ENCODE data around the gene NREP. TPM values are rescaled to one million over a fixed set of nuclear protein-coding genes. Genes with fewer than 3 reads are reported as not detected.

The NREP gene
- total RNA-seq, 2 experiments from 2014 or later, result 14.2 to 15.7 TPM

- no peaks in the 10 kb centered on the region for H3K36me3 Mint-ChIP-seq
- H3K9me3 Mint-ChIP-seq, result no peaks in the 10 kb centered on the region
- H3K27ac Mint-ChIP-seq, result no peak overlapping the region
Observed at GRCh38 chr5:111776913-111777781, 20.2 kb upstream of the NREP start.

DNA sequence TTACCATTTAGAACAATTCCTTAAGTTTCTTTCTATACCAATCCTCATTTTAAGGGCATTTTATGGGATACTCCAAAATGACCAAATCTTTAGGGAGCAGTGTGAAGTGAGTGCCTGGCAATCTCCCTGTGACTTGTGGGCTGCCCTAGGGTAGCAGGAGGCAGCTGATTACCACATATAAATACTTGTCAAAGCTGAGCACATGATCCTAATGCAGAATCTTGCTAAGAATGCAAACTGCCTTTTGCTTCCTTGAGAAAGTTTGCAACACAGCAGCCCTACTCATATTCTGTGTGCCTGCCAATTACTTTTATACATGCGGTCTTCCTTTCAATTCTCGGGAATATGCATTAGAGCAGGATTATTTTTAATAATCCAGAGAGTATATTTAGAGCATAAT, 18.2 kb upstream of the NREP start:
- Mint-ChIP-seq H3K27me3 (peaks cover 7% of the 10 kb centered on the region), H3K9me3 (no peaks in the 10 kb centered on the region), H3K36me3 (no peaks in the 10 kb centered on the region), H3K4me1 (no peaks in the 10 kb centered on the region), H3K27ac (no peak overlapping the region), H3K4me3 (no peak overlapping the region)
- no peak for DNase-seq

More at GRCh38 chr5:111776913-111777781, 20.2 kb upstream of the NREP start:
- no peak overlapping the region for H3K4me3 Mint-ChIP-seq
- no peak for DNase-seq
- no peaks in the 10 kb centered on the region for H3K4me1 Mint-ChIP-seq
- H3K27me3 Mint-ChIP-seq, result peaks cover 4% of the 10 kb centered on the region

DNA sequence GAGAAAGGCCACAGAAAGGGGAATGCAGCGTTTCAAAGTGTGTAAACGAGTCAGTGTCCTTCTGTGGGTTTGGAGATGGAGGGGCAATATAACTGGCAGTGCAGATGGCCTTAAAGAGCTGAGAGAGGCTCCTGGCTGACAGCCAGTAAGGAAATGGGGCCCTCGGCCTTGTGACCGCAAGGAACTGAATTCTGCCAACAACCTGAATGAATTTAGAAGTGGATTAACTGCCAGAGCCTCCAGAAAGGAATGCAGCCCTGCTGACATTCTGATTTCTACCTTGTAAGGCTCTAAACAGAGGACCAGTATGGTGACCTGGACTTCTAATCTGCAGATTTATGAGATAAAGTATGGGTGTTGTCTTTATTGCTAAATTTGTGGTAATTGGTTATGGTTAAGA, 17.5 kb upstream of the NREP start:
- no peak overlapping the region for H3K4me3 Mint-ChIP-seq
- DNase-seq, result no peak
- H3K4me1 Mint-ChIP-seq, result no peaks in the 10 kb centered on the region
- no peak overlapping the region for H3K27ac Mint-ChIP-seq
- peaks cover 4% of the 10 kb centered on the region for H3K27me3 Mint-ChIP-seq
- no peaks in the 10 kb centered on the region for H3K36me3 Mint-ChIP-seq
- H3K9me3 Mint-ChIP-seq, result no peaks in the 10 kb centered on the region

- H3K27me3 Mint-ChIP-seq, result peaks cover 4% of the 10 kb centered on the region
Observed at GRCh38 chr5:111772456-111773122, 15.6 kb upstream of the NREP start.

DNA sequence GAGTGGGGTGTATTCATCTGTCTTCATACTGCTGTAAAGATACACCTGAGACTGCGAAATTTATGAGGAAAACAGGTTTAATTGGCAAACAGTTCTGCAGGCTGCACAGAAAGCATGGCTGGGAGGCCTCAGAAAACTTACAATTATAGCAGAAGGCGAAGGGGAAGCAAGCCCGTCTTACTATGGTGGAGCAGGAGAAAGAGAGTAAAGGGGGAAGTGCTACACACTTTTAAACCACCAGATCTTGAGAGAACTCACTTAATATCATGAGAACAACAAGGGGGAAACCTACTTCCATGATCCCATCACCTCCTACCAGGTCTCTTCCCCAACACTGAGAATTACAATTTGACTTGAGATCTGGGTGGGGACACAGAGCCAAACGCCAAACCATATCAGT, 12.5 kb upstream of the NREP start:
- no peaks in the 10 kb centered on the region for H3K4me1 Mint-ChIP-seq
- DNase-seq, result no peak
- H3K27ac Mint-ChIP-seq, result no peak overlapping the region
- H3K27me3 Mint-ChIP-seq, result peaks cover 9% of the 10 kb centered on the region
- no peaks in the 10 kb centered on the region for H3K36me3 Mint-ChIP-seq
- no peak overlapping the region for H3K4me3 Mint-ChIP-seq
- no peaks in the 10 kb centered on the region for H3K9me3 Mint-ChIP-seq

More at GRCh38 chr5:111772456-111773122, 15.6 kb upstream of the NREP start:
- H3K4me3 Mint-ChIP-seq, result no peak overlapping the region
- no peaks in the 10 kb centered on the region for H3K36me3 Mint-ChIP-seq
- no peaks in the 10 kb centered on the region for H3K9me3 Mint-ChIP-seq
- no peak overlapping the region for H3K27ac Mint-ChIP-seq
- no peaks in the 10 kb centered on the region for H3K4me1 Mint-ChIP-seq
- no peak for DNase-seq

DNA sequence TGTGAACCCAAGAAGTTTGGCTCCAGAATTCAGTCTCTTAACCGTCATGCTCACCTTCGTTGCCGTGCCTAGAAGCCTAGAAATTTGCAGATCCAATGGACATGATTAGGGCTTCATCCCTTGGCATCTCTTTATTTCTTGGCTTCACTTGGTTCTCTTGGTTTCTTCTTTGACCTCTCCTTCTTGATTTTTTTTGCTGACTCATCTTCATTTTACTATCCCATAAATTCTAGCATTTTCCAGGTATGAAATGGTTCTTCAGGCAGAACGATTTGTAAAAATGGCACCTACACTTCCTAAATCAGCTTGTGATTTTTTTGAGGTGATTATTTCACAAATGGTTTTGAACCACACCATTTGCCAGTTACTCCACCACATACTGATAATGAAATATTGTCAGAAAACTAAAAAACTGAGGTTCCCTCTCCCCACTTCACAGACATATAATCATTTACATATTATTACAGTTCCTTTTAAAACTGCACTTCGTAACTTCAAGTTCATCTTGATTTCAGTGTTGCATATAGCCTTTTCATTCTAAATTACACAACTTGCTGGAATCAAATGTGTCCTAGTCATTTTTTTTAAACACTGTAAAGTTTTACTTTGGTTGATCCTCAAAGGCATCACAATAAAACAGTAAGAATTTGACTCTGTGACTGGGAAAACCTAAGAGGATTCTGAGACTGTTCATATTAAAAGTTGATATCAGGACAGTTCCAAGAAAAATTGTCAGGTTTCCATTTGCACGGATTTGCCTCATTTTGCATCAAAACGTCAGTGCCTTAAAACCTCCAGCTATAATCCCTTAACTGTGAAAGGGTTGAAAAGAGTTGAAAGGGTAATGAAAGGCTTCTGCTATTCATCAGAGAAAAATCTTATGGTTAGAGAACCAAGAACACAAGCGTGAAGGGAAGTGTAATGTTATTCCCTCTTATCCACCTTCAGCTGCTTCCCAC, 8.9 kb upstream of the NREP start:
- Mint-ChIP-seq H3K4me1 (no peaks in the 10 kb centered on the region), H3K4me3 (no peak overlapping the region), H3K9me3 (no peaks in the 10 kb centered on the region), H3K27ac (no peak overlapping the region), H3K36me3 (no peaks in the 10 kb centered on the region), H3K27me3 (peaks cover 5% of the 10 kb centered on the region)
- no peak for DNase-seq

GRCh38 chr5:111764019-111764418, 7.0 kb upstream of the NREP start:
- Mint-ChIP-seq H3K36me3 (no peaks in the 10 kb centered on the region), H3K27ac (no peak overlapping the region), H3K9me3 (no peaks in the 10 kb centered on the region), H3K27me3 (peaks cover 5% of the 10 kb centered on the region), H3K4me1 (no peaks in the 10 kb centered on the region), H3K4me3 (no peak overlapping the region)
- DNase-seq, result no peak

DNA sequence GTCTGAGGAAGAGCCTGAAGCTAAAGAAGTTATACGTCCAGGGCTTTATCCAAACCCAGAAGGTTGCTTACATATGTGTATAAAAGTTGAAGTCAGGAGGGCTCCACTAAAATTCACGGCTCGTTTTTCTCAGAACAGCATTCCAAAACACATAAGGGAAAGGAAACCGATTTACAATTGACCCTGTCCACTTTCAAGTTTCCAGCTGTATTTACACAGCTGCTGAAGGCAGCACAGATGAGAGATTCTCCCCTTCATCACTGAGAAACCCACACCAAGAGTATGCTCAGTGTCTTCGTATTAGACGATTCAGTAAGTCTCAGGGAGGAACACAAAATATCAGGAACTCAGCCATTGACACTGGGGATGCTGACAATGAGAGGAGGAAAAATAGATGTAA, 5.9 kb upstream of the NREP start:
- peaks cover 6% of the 10 kb centered on the region for H3K4me1 Mint-ChIP-seq
- no peak overlapping the region for H3K4me3 Mint-ChIP-seq
- DNase-seq, result no peak
- H3K9me3 Mint-ChIP-seq, result no peaks in the 10 kb centered on the region
- H3K27me3 Mint-ChIP-seq, result peaks cover 5% of the 10 kb centered on the region
- no peaks in the 10 kb centered on the region for H3K36me3 Mint-ChIP-seq
- no peak overlapping the region for H3K27ac Mint-ChIP-seq

DNA sequence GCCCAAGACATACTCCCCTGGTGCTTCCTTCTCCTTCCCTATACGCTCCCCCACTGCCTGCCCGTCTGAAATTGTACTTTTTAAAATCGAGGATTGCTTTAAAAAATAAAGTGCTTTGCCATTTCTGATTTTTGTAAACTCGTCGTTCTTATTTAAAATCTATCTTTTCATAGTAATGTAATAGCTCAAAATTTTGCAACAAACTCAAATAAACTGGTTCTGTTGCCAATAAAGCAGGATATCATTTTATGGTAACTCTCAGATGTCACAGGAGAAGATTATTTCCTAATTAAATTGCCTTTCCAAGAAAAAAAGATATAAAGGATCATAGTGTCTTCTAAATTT, 1.3 kb upstream of the NREP start:
- Mint-ChIP-seq H3K36me3 (no peaks in the 10 kb centered on the region), H3K27ac (peak overlapping the region; percentile 89), H3K9me3 (no peaks in the 10 kb centered on the region), H3K27me3 (no peaks in the 10 kb centered on the region), H3K4me3 (peak overlapping the region; percentile 76), H3K4me1 (peaks cover 24% of the 10 kb centered on the region)
- no peak for DNase-seq

GRCh38 chr5:111757355-111758283, 625 bp upstream of the NREP start:
- Mint-ChIP-seq H3K4me3 (peak overlapping the region; percentile 79), H3K27me3 (no peaks in the 10 kb centered on the region), H3K27ac (peak overlapping the region; percentile 89), H3K9me3 (no peaks in the 10 kb centered on the region), H3K4me1 (peaks cover 24% of the 10 kb centered on the region), H3K36me3 (peaks cover 3% of the 10 kb centered on the region)
- peak; percentile 87 for DNase-seq

DNA sequence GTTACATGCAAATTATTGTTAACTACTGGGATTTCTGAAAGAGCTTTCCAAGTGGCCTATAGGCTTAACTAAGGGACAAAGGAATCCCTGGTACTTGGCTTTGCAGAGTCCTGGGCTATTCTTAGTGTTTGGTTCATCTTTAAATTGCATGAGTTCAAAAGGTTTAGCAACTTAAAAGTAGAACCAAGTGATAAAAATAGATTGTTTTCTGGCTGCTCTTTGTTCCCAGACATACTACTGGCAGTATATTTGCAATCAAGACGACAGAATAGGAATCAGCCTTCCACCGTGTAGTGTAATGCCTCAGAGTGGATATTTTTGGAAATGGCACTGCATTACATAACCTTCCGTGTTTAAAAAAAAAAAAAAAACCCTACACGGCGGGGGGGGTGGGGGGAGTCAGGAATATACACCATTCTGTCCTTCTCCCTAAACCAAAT, 1.0 kb downstream of the NREP start:
- H3K27me3 Mint-ChIP-seq, result no peaks in the 10 kb centered on the region
- no peak for DNase-seq
- H3K27ac Mint-ChIP-seq, result no peak overlapping the region
- H3K4me1 Mint-ChIP-seq, result peaks cover 24% of the 10 kb centered on the region
- peaks cover 4% of the 10 kb centered on the region for H3K36me3 Mint-ChIP-seq
- peak overlapping the region; percentile 79 for H3K4me3 Mint-ChIP-seq
- H3K9me3 Mint-ChIP-seq, result no peaks in the 10 kb centered on the region

DNA sequence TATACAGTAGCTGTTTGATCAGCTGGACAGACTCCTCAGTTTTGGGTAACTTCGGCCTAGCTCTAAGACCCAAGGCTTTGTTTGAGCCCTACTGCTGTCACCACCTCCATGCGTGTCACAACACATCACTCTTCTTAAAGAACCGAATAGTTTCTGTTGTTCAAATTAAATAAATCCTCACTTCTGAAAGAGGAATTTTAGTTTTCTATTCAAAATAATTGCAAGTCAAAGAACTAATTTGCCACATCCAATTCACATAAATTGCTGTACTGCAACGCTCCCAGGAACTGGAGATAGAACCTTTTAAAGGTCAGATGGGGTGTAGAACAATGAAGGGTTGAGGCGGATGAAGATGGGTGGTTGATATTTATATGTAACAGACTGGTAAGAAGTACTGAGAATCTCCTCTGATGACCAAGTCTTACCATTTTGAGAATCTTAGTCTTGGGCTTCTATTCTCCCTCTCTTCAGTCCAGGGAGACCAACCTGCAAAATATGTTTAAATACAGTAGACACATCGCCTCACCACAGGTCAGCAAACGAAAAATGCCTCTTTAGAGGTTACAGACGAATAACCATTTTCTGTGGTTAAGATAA, 1.6 kb downstream of the NREP start:
- Mint-ChIP-seq H3K9me3 (no peaks in the 10 kb centered on the region), H3K36me3 (peaks cover 5% of the 10 kb centered on the region)

DNA sequence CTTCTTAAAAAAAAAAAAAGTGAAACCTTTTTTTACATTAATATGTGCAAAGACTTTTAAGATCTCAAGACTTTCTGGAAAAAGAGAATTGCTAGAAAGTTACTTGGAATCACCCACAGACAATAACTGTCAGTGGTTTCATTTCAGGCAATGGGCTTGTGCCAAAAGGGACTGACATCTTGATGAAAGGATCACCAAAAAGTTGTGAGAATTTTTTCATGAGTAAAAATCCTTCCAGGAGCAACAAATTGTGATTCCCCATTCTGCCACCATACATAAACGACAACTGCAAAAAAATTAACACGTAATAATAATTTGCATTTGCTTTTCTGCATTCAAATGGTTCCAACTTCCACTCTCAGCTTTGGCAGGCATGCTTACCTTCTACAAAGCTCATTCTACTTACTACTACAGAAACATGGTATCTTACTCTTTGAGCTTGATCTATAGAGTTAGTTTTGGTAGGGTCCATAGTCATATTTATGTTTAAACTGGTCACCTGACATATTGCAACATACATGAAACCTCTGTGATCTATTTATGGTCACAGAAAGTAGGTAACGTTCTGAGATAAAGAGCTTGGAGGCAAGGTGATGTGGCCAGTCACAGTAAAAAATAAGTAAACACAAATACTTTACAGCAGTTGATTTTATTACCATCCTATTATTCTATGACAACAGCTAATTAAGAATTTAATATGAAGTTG, 3.0 kb downstream of the NREP start:
- Mint-ChIP-seq H3K4me1 (peaks cover 24% of the 10 kb centered on the region), H3K4me3 (no peak overlapping the region), H3K27me3 (no peaks in the 10 kb centered on the region), H3K9me3 (no peaks in the 10 kb centered on the region), H3K27ac (no peak overlapping the region), H3K36me3 (peaks cover 9% of the 10 kb centered on the region)
- no peak for DNase-seq

More for the DNA sequence above, 1.6 kb downstream of the NREP start:
- no peaks in the 10 kb centered on the region for H3K27me3 Mint-ChIP-seq
- peaks cover 24% of the 10 kb centered on the region for H3K4me1 Mint-ChIP-seq
- no peak overlapping the region for H3K27ac Mint-ChIP-seq
- H3K4me3 Mint-ChIP-seq, result peak overlapping the region; percentile 2
- DNase-seq, result no peak

Data from activated naive CD8-positive, alpha-beta T cell treated with anti-CD3 and anti-CD28 coated beads for 36 hours (primary cell).